ENCODE results near the gene NUP42.

Gene NUP42

DNA sequence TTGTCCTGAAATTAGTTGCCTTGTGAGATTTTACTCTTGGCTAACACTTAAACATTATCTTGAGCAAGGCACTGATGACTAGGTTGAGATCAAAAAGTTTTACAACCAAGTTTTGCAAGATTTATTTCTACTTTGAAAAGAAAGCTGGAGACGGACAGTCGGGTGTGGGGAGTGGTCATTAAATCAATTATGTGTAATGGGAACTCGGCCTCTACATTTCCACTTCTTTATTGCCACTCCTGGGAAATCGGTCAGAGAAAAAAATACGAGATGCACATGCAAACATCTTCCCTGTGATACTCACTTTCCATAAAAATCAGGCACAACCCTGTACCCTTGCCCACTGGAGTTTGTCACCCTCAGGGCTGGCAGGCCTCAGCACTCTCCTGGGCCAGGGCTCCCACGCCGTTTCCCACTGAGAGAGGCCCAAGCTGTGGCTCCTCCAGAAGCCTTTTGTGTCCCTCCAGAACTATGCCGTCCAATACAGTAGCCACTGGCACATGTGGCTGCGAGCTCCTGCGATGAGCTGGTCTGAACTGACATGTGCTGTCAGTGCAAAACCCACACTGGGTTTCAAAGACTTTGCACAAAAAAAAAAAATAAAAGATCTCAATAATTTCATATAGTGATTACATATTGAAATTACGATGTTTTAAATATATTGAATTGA lies 57.3 kb downstream of the NUP42 start:
- DNase-seq, result no peak

DNA sequence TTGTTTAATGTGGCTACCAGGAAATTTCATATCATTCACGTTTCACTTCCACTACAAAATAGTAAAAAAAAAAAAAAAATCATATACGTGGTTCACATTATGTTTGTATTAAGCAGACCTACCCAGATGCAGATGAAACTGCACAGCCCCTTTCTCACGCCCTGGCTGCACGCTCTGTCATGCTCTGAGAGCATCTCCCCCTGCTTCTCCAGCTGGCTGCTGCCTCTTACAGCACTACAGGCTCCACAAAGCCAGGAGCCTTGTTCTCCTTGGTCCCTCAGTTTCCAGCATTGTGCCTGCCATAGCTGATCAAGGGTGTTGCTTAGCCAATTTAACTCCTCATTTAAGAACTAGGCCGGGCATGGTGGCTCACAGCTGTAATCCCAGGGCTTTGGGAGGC lies 57.9 kb downstream of the NUP42 start:
- no peak for DNase-seq

DNA sequence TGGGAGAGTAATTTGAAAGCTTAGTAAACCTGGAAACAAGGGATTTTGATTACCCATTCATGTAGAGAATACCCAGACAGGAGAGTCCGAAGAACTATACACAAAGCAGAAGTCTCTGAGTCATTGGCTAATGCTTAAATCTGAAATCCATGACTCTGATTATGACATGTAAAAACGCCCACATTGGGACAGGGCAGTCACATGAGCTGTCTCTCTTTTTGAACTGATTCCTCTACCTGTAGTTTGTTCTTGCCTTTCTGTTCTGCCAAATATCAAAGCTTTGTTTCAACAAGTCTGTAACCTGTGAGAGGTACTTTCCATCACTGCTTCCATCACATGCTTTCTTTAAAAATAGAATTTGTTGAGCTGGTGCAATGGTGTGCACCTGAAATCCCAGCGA lies 60.5 kb downstream of the NUP42 start:
- no peak for DNase-seq

DNA sequence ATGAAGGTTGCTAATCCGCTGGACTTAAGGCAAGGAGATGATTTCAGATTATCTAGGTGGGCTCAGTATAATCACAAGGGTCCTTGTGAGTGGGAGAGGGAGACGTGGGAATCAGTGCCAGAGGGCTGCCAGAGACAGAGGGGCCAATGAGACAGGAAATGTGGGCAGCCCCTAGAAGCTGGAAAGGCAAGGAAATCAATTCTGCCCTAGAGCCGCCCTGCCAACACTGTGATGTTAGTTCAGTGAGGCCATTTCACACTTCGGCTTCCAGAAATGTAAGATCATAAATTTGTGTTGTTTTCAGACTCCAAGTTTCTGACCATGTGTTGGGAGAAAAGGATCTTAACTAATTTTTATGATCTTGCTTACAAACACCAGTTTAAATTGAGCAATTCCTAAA lies 61.1 kb downstream of the NUP42 start:
- no peak for DNase-seq

DNA sequence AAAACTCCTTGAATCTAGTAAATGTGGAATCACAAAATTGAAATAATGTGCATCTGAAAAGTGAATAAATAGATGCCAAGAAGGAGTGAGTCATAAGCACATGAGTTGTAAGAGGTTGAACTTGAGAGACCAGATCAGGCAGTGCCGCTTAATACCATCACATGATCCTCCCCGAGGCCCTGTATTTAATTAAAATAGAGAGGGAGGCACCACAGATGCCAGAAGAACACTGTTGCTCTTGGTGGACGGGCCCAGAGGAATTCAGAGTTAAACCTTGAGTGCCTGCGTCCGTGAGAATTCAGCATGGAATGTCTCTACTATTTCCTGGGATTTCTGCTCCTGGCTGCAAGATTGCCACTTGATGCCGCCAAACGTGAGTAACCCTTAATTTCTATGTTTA lies 64.7 kb downstream of the NUP42 start, which contains the start of gene GPNMB:
TSS of gene GPNMB (plus strand) at position 221 of the 400 bp plus-strand sequence. CDS start at position 304, 83 bp downstream.
- no peak for DNase-seq

DNA sequence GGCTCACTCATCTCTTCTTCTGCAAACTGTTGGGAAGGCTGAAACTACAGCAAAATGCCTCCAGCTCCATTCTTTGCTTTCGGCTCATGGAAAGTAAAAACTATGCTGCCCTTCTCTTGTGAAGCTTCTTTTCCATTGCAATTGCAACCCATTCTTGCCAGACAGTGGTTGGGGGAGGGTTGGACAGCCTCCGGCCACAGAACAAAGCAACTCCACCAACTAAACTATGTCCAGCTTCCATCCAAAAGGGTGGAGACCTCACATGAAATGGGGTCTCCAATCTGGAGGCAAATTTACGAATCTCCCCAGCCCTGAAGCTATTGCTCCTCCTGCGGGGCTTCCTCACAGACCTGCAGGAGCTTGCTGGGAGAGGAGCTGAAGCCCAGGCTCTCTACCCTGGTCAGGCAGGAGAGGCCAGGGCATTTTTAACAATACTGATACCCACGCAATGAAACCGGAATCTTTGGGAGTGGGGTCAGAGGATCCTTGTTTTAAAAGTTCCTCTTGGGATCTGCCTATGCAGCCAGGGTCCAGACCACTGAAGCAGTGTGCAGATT lies 65.3 kb downstream of the NUP42 start:
- DNase-seq, result no peak

DNA sequence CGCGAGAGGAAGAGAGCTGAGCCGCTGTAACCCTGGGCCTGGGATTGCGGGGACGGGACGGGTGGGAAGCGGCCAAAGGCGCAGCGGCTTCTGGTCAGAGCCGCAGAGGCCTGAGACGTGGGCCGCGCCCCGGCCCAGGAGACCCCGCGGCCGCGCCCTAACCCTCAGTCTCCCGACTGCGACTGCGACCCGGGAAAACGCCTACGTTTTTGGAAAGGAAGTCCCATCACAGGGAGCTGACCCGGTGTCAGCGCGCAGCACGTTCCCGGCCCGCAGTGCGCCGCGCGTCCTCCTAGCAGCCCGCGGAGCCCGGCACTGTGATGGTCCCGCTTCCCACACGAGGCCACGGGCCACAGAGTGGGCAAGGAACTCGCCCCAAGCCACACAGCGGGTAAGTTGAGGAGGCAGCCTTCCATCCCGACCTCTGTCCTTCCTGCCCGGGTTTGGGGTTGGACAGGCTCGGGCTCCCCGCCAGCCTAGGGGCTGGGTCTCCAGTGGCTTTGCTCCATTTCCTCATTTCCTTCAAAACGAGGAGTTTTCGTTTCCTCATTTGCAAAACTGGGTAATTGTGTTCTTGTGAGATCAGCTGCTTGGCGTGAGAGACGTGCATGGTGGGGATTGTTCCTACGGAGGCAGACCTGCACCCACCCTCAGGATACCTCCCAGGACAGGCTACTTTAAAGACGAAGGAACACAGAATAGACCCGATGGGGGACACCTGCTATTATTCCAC lies 65.9 kb downstream of the NUP42 start:
- DNase-seq, result no peak

DNA sequence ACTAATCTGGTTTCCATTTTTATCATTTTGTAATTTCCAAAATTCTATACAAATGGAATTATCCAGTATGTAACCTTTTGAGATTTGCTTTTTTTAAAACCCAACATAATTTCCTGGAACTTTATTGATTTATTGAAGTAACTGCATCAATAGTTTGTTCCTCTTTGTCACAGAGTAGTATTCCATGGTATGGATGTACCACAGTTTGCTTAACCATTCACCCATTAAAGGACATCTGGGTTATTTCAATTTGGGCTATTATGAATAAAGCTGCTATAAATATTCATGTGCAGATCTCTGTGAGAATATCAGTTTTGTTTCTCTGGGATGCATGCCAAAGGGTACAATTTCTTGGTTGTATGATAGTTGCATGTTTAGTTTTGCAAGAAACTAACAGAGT lies 67.6 kb downstream of the NUP42 start:
- DNase-seq, result no peak
